Upper lobe of left lung (tissue), 6 donors: ENCODE results near the gene GAK. TPM values are rescaled to one million over a fixed set of nuclear protein-coding genes. Genes with fewer than 3 reads are reported as not detected.

ENCODE experiments used
- ATAC-seq, 2 donors: fragments of 200-7000 bp; cut with Tn5 transposase; one replicate each; pipeline ENCODE4 v1.9.1; 2022; ENCODE audit warnings: mild to moderate bottlenecking in 2 of 2, moderate library complexity in 2 of 2; ENCODE audit not compliant: low FRiP score in 2 of 2
- DNase-seq, 2 donors: peaks; one replicate each; pipeline ENCODE4 v3.0.0-alpha.2; 2019 to 2020
- H3K27ac ChIP-seq, 4 donors: fragments of 200-600 bp; sonication (generic); one replicate each; pipeline ENCODE4 v1.5.1; 2016 to 2019
- H3K27me3 ChIP-seq, 4 donors: fragments of 200-600 bp; sonication (generic); one replicate each; pipeline ENCODE4 v1.5.1; 2017 to 2019
- H3K36me3 ChIP-seq, 4 donors: fragments of 200-600 bp; sonication (generic); one replicate each; pipeline ENCODE4 v1.5.1; 2016 to 2019
- H3K4me1 ChIP-seq, 4 donors: fragments of 200-600 bp; sonication (generic); one replicate each; pipeline ENCODE4 v1.5.1; 2018 to 2019
- H3K4me3 ChIP-seq, 4 donors: fragments of 200-600 bp; sonication (generic); one replicate each; pipeline ENCODE4 v1.5.1; 2017 to 2019; ENCODE audit warnings: mild to moderate bottlenecking in 2 of 4, moderate library complexity in 1 of 4
- H3K9me3 ChIP-seq, 4 donors: fragments of 200-600 bp; sonication (generic); one replicate each; pipeline ENCODE4 v1.5.1; 2018 to 2019
- CTCF ChIP-seq, 6 experiments: fragments of 450-650 bp in 4 of 6; fragments of 200-600 bp in 2 of 6; sonication (generic) in 2 of 6; IDR thresholded peaks; one replicate each; pipeline ENCODE4 v1.5.1; 2016 to 2019; ENCODE audit warnings: antibody characterized with exemption in 6 of 6
- EP300 ChIP-seq, 4 donors: sonication (generic); formaldehyde crosslinking; IDR thresholded peaks; one replicate each; pipeline ENCODE4 v1.5.1; 2017; ENCODE audit warnings: antibody characterized with exemption in 4 of 4, control low read depth in 2 of 4
- POLR2A ChIP-seq, 4 donors: fragments of 450-650 bp; IDR thresholded peaks; one replicate each; pipeline ENCODE4 v1.5.1; 2016 to 2017; ENCODE audit warnings: antibody characterized with exemption in 4 of 4, mild to moderate bottlenecking in 2 of 4
- POLR2AphosphoS5 ChIP-seq, 2 donors: sonication (generic); formaldehyde crosslinking; IDR thresholded peaks; one replicate each; pipeline ENCODE4 v1.5.1; 2017; ENCODE audit warnings: antibody characterized with exemption in 2 of 2
- WGBS, 2 donors: methylation state at CpG; one replicate each; pipeline ENCODE4 v1.1.5; 2017 to 2018; 5-methylcytosine and 5-hydroxymethylcytosine counted together
- total RNA-seq, 6 donors: library from RNA; depleted of rRNA in 4 of 6; stranded (reverse); fragments of >200 nt in 4 of 6; gene quantifications; one replicate each; pipeline versions ENCODE4 v1.1.0 to v1.2.1, GENCODE V29; 2016 to 2021
- donor health status: DM: no; HTN: no; CAD: no; lungs with moderate emphysema.
- donor health status: DM: no; HTN: yes; CAD: no; lungs with severe emphysema.

The GAK gene
- total RNA-seq, 6 donors from 2014 or later, result 116 to 380 (median 154) TPM

- peaks cover 12 to 88% (median 64%) of the 10 kb centered on the region in 4 donors for H3K36me3 ChIP-seq
Observed at GRCh38 chr4:895596-895995, 36.5 kb downstream of the GAK start.

GRCh38 chr4:893995-894705 is 38.0 kb downstream of the GAK start:
- ATAC-seq (no peak), DNase-seq (peak in 1 of 2 donors; percentile 62)
- Histone ChIP-seq H3K27me3 (no peaks in the 10 kb centered on the region), H3K4me1 (peaks cover 0 to under 1% (median 0%) of the 10 kb centered on the region in 4 donors), H3K27ac (no peak overlapping the region), H3K4me3 (no peak overlapping the region), H3K9me3 (no peaks in the 10 kb centered on the region), H3K36me3 (peaks cover 10 to 86% (median 70%) of the 10 kb centered on the region in 4 donors)
- TF ChIP-seq EP300 (IDR thresholded peaks at IDR 0.05), result no peak
- TF ChIP-seq POLR2A (IDR thresholded peaks at IDR 0.05), result no peak
- TF ChIP-seq CTCF (IDR thresholded peaks at IDR 0.05), result no peak
- no peak for TF ChIP-seq POLR2AphosphoS5 (IDR thresholded peaks at IDR 0.05)
- WGBS, 2 donors, result 91 to 93% methylated on average over 31 to 40 of the region's 40 CpGs

More at GRCh38 chr4:895596-895995, 36.5 kb downstream of the GAK start:
- Histone ChIP-seq H3K9me3 (no peaks in the 10 kb centered on the region), H3K27me3 (no peaks in the 10 kb centered on the region), H3K4me3 (no peak overlapping the region), H3K4me1 (peaks cover 0 to 9% (median 3%) of the 10 kb centered on the region in 4 donors), H3K27ac (no peak overlapping the region)
- TF ChIP-seq POLR2AphosphoS5 (IDR thresholded peaks at IDR 0.05), result no peak
- no peak for TF ChIP-seq CTCF (IDR thresholded peaks at IDR 0.05)
- no peak for TF ChIP-seq POLR2A (IDR thresholded peaks at IDR 0.05)
- TF ChIP-seq EP300 (IDR thresholded peaks at IDR 0.05), result no peak
- DNase-seq (no peak), ATAC-seq (no peak)
- WGBS, 2 donors, result 93 to 97% methylated on average over 9 to 16 of the region's 16 CpGs

- H3K9me3 ChIP-seq, result no peaks in the 10 kb centered on the region
- no peaks in the 10 kb centered on the region for H3K4me1 ChIP-seq
- DNase-seq (peak in 1 of 2 donors; percentile 73), ATAC-seq (no peak)
- WGBS, 2 donors, result 95% methylated on average over 26 to 41 of the region's 41 CpGs
- peaks cover 10 to 92% (median 78%) of the 10 kb centered on the region in 4 donors for H3K36me3 ChIP-seq
- no peak overlapping the region for H3K4me3 ChIP-seq
- H3K27ac ChIP-seq, result no peak overlapping the region
- H3K27me3 ChIP-seq, result no peaks in the 10 kb centered on the region
- TF ChIP-seq EP300 (IDR thresholded peaks at IDR 0.05) (no peak), POLR2AphosphoS5 (IDR thresholded peaks at IDR 0.05) (no peak), CTCF (IDR thresholded peaks at IDR 0.05) (no peak), POLR2A (IDR thresholded peaks at IDR 0.05) (no peak)
Observed at GRCh38 chr4:893276-893994, 38.7 kb downstream of the GAK start.

GRCh38 chr4:892780-893179 is 39.3 kb downstream of the GAK start:
- DNase-seq (peak in 1 of 2 donors; percentile 41), ATAC-seq (no peak)
- WGBS, 2 donors, result 94 to 97% methylated on average over 5 to 10 of the region's 10 CpGs
- Histone ChIP-seq H3K4me3 (no peak overlapping the region), H3K27me3 (no peaks in the 10 kb centered on the region), H3K9me3 (no peaks in the 10 kb centered on the region), H3K27ac (no peak overlapping the region), H3K4me1 (no peaks in the 10 kb centered on the region), H3K36me3 (peaks cover 13 to 94% (median 79%) of the 10 kb centered on the region in 4 donors)
- TF ChIP-seq POLR2AphosphoS5 (IDR thresholded peaks at IDR 0.05), result no peak
- no peak for TF ChIP-seq EP300 (IDR thresholded peaks at IDR 0.05)
- no peak for TF ChIP-seq POLR2A (IDR thresholded peaks at IDR 0.05)
- no peak for TF ChIP-seq CTCF (IDR thresholded peaks at IDR 0.05)
